OCI-LY3 (cell line): ENCODE measurements around the gene HOXA11.

ENCODE experiments used
- EZH2phosphoT487 ChIP-seq: fragments of 200-600 bp; shearing (Covaris generic); IDR thresholded peaks from 2 replicates; pipeline ENCODE4 v1.6.1; 2018; ENCODE audit warnings: antibody characterized with exemption, mixed run types, low read depth
- TF ChIP-seq, protein P1 (sequence below): fragments of 200-600, 300-600 bp; sonication (generic); IDR thresholded peaks from 2 replicates; pipeline ENCODE4 v1.5.1; 2014; ENCODE audit warnings: antibody characterized with exemption, low read length, low read depth

DNA sequence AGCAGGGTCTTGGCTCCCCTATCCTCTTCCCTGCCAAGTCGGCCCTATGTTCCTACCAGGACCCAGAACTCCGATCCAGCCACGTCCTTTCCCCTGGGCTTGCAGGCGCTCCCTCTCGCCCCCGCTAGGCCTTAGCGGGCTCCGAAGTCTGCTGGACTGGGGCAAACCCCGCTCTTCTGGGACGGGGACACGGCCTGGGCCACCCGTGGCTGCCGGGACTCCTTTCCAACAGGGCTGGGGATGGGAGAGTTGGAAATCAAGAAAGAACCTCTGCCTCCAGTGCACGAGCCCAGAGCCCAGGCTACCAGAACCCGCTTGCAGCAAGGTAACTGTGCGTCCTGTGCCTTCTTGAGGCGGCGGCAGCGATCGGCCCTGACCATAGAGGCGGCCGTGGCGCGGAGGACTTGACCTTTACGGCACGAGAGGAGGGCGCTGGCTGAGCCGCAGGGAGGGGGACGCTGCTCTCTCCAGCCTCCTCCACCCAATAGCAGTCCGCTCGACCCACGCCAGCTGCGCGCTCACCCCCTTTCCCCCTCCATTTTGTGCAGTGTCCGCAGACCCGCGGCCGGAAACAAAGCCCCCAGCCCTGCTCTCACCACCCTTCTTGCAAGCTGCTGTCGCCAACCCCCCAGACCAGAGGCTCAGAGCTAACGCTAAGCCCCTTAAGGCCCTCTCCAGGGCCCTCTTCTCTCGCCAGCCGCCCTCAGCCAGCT is 7.0 kb upstream of the HOXA11 start:
- TF ChIP-seq, protein P1, sequence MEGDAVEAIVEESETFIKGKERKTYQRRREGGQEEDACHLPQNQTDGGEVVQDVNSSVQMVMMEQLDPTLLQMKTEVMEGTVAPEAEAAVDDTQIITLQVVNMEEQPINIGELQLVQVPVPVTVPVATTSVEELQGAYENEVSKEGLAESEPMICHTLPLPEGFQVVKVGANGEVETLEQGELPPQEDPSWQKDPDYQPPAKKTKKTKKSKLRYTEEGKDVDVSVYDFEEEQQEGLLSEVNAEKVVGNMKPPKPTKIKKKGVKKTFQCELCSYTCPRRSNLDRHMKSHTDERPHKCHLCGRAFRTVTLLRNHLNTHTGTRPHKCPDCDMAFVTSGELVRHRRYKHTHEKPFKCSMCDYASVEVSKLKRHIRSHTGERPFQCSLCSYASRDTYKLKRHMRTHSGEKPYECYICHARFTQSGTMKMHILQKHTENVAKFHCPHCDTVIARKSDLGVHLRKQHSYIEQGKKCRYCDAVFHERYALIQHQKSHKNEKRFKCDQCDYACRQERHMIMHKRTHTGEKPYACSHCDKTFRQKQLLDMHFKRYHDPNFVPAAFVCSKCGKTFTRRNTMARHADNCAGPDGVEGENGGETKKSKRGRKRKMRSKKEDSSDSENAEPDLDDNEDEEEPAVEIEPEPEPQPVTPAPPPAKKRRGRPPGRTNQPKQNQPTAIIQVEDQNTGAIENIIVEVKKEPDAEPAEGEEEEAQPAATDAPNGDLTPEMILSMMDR, result no peak
- no peak for TF ChIP-seq EZH2phosphoT487
